AG10803 (cell line): ENCODE measurements around the gene LRP1B.

Source experiments
- DNase-seq: peaks from one replicate; pipeline ENCODE4 v3.0.0; 2010; ENCODE audit warnings: low read depth
- H3K4me3 ChIP-seq: 2 replicates; pipeline ENCODE4 v1.5.1; 2011; ENCODE audit warnings: mild to moderate bottlenecking, low read length, control low read depth
- TF ChIP-seq, protein P1 (sequence below): conservative IDR thresholded peaks from 2 replicates; pipeline ENCODE4 v1.5.1; 2011; ENCODE audit warnings: mild to moderate bottlenecking, low read length, control low read depth, inconsistent platforms

The LRP1B gene

DNA sequence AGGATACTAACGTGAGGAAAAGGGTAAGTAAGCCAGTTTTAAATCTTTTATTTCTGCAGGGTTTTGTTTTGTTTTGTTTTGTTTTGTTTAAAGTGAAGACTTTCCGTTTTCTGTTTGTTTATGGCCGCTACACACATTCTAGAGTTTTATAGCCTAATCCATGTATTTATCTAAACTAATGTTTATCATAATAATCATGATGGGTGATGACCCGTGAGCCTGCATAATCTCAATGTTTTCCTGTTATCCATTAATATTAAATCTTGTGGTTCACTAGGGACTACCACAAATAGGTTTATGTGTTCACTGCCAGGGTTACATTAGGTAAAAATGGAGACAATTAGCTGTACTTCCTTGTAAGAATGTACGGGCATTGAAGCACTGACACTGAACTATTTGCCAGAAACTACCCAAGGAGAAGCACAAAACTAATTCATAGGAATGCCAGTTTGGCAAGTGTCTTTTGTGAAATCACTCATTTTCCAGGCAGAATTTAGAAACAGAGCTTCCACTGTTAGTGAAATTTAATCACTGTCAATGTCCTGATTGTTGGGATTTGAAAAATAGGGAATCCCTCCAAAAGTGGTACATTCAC lies 574.8 kb downstream of the LRP1B start:
- peak; percentile 13 for DNase-seq
- TF ChIP-seq, protein P1, sequence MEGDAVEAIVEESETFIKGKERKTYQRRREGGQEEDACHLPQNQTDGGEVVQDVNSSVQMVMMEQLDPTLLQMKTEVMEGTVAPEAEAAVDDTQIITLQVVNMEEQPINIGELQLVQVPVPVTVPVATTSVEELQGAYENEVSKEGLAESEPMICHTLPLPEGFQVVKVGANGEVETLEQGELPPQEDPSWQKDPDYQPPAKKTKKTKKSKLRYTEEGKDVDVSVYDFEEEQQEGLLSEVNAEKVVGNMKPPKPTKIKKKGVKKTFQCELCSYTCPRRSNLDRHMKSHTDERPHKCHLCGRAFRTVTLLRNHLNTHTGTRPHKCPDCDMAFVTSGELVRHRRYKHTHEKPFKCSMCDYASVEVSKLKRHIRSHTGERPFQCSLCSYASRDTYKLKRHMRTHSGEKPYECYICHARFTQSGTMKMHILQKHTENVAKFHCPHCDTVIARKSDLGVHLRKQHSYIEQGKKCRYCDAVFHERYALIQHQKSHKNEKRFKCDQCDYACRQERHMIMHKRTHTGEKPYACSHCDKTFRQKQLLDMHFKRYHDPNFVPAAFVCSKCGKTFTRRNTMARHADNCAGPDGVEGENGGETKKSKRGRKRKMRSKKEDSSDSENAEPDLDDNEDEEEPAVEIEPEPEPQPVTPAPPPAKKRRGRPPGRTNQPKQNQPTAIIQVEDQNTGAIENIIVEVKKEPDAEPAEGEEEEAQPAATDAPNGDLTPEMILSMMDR: no peak
- H3K4me3 ChIP-seq: no peak overlapping the region

DNA sequence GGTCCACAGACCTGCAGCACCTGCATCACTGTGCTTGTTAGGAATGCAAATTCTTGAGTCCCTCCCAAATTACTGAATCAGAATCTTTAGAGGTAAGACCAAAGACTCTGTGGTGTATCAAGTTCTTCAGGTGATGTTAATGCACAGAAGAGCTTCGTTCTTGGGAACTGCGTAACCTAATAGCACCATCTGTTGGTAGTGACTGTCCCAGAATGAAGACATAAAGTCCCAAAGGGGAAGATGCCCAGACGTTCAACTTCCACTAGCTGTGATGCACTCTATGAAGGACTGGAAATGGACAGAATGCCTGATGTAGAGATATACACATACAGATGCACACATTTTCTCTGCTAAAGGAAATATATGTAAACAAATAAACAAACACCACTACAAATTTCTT lies 576.0 kb downstream of the LRP1B start:
- H3K4me3 ChIP-seq: no peak overlapping the region
- TF ChIP-seq, protein P1: peak; percentile 66
- peak; percentile 37 for DNase-seq

DNA sequence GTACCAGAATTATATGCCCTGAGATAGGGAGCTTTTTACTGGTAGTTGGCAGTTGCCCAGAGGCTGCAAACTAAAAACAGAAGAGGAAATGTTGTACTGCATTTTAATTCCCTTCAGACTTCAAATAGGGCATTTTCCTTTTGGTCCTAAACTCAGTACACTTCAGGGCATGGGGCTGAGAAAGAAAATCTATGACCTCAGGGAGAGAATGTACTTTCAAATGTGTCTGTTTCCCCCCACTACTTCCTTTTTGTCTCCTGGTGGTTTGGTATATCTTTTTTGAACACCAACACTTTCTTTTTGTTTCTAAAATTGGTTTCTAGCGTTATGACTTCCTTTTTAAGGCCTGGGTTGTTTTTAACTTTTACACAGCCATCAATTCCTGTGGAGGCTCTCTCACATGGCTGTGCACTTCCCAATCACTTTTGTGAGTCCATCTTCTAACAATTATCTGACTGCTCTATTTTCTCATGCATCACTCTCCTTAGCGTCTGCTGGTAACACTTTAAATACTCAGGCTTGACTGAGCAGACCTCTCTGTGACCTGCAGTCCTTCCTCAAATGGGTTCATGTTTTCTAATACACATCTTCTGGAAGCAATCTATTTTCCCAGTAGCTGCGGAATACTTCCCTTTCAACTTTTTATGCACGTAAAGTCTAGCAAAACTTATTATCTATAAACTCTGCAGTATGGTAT lies 596.0 kb downstream of the LRP1B start:
- TF ChIP-seq, protein P1: no peak
- H3K4me3 ChIP-seq: no peak overlapping the region
- no peak for DNase-seq

DNA sequence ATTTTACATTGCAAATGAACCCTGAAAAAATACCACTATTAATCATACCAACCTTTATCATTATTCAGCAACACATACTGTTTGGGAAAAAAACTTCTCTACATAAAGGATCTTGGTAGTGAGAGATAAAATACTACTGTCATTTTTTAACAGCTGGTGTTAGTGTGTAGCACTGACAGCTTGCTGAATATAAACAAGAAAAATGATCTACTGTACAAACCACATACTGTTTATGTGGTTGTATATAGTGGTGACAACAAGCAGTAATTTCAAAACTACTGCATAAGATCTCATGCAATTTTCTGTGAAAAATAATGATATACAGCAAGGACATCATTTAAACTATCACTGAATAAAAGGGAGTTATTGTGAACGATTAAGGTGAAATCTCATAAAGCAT lies 601.2 kb downstream of the LRP1B start:
- no peak overlapping the region for H3K4me3 ChIP-seq
- TF ChIP-seq, protein P1: no peak
- no peak for DNase-seq

DNA sequence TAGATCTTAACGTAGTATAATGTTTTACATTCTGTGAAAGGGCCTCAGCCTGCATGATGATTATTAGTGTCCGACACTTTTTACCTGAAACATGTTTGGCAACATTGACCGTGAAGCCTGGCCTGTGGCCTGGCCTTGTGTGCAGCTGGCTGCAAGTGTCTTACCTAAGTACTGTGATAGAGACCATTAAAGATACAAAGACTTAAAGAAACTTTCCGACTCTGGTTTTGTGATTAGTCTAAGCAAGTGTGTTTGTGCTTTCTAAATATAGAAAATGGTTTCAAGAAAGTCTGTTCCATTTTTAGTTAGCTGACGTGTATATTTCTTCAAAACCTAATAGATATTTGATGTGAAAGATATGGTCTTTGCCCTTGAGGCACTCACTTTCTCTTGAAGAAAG lies 601.8 kb downstream of the LRP1B start:
- H3K4me3 ChIP-seq: no peak overlapping the region
- TF ChIP-seq, protein P1: no peak
- DNase-seq: no peak

DNA sequence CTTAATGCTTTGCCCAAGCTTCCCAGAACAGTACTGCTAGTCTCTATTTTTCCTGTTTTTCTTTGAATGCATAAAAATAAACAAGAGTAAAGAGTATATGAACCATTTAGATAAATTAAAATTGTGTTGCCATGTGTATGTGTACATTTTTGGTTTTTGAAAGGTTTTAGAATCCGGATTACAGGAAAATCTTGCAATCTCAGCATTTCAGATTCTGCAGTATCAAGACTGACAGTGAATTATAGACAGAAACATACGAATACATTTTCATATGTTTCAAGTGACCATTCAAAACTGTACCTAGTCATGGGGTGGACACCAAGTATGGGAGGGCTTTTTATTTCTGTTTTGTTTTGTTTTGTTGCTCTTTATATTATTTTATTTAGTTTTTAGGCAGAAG lies 604.1 kb downstream of the LRP1B start:
- TF ChIP-seq, protein P1: no peak
- no peak overlapping the region for H3K4me3 ChIP-seq
- DNase-seq: no peak

DNA sequence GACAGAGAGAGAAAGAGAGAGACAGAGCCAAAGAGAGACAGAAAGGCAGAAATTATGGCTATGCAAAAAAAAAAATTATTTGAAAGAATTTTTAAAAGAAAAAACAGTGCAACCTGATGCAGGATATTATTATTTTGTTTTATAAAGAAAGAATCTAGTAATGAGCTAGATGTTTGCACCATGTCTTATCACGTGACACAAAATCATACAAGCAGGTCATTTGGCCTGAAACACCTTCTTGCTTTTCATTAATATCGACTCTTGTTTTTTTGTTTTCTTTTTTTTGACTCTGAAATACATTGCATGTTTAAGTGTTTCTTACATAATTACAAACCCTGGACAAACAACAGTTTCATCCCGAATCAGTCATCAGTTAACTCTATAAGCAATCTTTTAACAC lies 606.0 kb downstream of the LRP1B start:
- DNase-seq: no peak
- H3K4me3 ChIP-seq: no peak overlapping the region
- TF ChIP-seq, protein P1: no peak
